NCI-H1417 treated with DMSO at 0.1 percent for 48 hours (cell line): ENCODE results near the gene GSG1.

Experiments used
- DNase-seq: peaks from one replicate; lab custom pipeline; 2025; lab: John Stamatoyannopoulos, UW

Gene GSG1

DNA sequence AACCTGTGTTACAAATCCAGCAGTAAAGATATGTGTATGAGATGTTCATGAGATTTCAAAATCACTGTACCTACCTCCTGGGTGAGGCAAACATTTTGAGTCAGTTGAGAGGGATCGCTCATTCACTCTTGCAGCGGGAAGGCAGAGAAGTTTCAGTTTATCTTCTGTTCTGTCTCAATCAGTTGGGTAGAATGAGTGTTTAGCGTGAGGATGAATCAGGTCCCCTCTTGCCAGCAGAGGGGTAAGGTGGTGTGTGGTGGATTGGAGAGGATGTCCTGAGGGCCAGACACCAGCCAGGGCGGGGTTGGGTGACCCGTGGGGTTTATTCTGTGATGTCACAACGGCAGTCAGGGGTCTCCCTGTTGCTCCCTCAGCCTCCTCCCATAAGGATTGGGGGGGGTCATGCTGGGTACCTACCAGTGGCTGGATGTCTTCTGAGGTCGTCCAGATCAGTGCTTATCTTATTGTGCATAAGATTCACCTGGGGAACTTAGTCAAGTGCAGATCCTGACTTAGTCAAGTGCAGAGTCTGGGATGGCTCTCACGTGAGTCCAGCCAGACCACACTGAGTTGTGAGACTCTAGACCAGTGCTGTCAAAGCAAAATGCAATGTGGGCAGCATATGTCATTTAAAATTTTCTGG is at the start of gene GSG1:
Gene GSG1, minus strand, starts transcription at position 277 of the 643 bp plus-strand sequence. Its CDS starts 155 bp downstream, at position 122.
- no peak for DNase-seq

- no peak for DNase-seq
Measured at GRCh38 chr12:13153180-13153579, 49.7 kb upstream of the GSG1 start.

DNA sequence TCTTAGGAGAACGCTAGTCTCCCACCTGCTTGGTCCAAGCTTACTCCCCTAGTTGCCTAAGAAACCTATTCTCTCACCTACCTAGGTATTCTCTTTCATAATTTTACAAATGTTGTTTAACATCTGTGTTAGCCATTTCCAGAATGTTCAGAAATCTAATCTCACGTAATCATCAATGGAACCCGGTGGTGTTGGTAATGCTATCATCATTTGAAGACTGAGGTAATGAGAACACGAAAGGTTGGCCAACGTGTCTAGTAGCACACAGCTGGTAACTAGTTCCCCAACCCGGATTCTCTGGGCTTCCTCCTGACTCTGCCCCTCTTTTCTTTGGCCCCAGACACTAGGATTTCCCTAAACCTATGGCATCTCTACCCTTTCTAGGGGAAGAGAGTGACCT is 49.3 kb upstream of the GSG1 start:
- no peak for DNase-seq

- no peak for DNase-seq
Measured at GRCh38 chr12:13152281-13152680, 48.8 kb upstream of the GSG1 start.

DNA sequence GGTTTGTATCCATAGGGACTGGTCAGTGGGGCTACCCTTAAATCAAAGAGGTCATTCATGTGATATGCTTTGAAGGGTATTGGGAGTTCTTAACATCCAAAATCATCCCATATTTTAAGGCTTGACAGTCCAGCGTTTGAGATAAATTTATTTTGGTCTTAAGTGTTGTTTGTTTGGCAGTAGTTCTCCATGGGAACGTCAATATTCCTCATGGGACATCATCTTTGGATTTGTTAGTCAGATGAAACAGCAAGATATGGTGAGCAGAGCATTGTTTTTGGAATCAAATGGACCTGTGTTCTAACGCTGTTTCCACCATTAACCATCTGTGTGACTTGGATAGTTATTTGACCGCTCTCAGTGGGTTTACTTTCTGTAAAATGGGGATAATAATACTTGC is 45.9 kb upstream of the GSG1 start:
- DNase-seq: no peak

DNA sequence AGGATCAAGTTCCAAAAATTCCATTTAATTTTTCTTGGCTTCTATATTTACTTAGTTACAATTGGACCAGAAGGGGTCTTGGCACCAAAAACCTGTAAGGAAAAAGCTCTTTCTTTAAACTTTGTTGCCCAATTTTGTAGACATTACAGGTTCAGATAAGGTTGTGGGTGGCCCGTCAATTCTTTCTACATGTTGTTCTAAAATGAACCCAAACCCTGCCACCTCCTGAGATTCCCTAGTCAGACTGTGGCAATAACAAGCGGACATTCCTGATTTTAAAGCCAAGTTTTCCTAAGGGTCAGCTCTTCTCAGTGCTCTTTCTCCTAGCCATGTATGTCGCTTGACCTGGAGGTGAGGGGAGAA is 45.0 kb upstream of the GSG1 start:
- no peak for DNase-seq

- DNase-seq: no peak
Measured at GRCh38 chr12:13147688-13148484, 44.4 kb upstream of the GSG1 start.

- no peak for DNase-seq
Measured at GRCh38 chr12:13146336-13146938, 43.0 kb upstream of the GSG1 start.

DNA sequence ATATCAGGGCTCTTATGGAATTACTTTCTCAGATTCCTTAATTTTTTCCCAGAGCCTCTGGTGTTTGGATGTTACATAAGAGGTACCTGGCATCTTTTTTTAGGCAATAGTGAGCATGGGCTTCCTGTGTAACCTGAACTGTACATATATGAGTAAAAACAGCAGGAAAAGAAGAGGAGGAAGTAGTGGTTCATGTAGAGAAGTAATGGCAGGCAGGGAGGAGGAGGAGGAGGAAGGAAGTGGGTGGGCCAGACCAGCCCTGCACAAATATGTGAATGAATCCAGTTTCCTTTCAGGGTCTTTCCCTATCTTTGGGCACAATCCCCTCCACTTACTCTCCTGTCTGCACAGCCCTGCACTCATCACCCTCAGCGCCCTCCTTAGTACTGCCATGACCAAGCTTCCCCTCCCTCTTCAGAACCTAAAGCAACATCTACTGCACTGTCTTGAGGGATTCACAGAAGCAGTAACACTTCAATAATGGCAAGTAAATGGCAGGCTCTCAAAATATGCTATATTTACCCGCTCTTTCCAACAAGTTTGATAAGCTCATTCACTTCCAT is 40.9 kb upstream of the GSG1 start:
- no peak for DNase-seq

DNA sequence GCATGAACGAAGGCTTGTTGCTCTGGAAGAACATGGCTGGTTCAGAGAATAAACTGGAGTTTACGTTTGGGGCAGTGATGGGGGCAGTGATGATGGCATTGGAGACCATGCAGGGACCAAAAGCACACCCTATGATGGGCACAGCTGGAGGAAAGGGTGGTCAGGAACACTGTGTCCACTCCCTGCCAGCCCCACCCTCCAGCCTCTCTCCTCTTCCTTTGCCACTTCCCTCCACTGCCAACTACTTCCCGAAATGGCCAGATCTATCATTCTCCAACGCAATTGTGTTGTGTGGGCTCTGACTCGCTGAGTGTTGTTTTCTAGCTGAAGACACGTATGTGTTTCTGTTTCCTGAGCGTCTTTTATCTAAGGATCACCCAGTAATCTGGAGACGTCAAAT is 39.3 kb upstream of the GSG1 start:
- no peak for DNase-seq

GRCh38 chr12:13141686-13142085 is 38.2 kb upstream of the GSG1 start:
- no peak for DNase-seq

GRCh38 chr12:13135371-13136178 is 32.1 kb upstream of the GSG1 start:
- no peak for DNase-seq

GRCh38 chr12:13133886-13134285 is 30.4 kb upstream of the GSG1 start:
- no peak for DNase-seq

GRCh38 chr12:13130981-13131380 is 27.5 kb upstream of the GSG1 start:
- no peak for DNase-seq

GRCh38 chr12:13128291-13128965 is 25.0 kb upstream of the GSG1 start:
- no peak for DNase-seq

DNA sequence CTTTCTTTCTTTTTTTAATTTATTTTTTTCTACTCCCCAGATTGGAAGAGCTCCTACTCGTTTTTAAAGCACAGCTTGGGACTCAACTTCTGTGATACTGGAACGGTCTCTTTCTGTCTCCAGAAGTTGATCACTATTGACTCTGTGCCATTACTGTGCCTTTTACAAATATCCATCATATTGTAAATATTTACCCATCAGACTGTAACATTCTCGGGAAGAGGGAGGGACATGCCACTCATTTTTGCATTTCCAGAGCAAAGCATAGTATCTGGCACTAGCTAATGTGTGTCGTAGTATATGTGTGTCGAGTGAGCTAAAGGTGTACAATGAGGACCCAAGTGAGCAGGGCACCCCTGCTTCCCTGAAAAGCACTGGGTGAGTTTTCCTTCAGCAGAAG is 24.0 kb upstream of the GSG1 start:
- DNase-seq: no peak

- no peak for DNase-seq
Measured at GRCh38 chr12:13126494-13126893, 23.0 kb upstream of the GSG1 start.

- DNase-seq: no peak
Measured at GRCh38 chr12:13125996-13126395, 22.5 kb upstream of the GSG1 start.

DNA sequence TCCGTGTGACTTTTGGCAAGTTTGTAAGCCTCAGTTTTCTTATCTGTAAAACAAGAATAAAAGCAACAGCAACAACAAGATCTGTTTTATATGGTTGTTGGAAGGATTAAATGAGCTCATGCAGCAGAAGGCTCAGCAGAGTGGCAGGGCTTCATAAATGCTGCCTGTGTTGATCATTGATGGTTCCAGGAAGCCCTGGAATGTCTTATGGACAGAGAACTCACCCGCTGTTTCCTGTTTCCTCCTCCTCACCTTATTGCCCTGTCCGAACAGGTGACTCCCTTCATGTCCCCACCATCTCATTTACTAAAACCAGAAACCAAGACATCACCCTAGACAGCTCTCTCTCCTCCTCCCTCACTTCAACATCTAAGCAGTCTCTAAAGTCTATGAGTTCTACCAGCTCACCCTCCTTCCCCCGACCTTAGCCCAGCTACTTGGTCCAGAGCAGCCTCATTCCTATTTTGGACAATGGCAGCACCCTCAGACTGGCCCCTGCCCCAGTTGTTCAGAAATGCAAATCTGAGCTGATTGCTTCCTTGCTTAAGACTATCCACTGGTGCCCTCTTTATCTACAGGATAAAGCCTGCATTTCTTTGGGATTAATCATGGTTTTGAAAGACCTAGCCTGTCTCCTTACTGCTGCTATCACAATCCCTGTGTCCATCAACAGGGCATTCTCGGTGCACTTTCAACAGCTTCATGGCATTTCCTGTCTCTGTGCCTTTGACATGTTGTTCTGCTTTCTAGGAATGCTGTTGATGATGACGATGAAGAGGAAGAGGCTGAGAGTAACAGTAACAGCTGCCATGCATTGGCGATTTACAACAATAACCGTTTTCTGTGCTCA is 21.4 kb upstream of the GSG1 start:
- DNase-seq: no peak

DNA sequence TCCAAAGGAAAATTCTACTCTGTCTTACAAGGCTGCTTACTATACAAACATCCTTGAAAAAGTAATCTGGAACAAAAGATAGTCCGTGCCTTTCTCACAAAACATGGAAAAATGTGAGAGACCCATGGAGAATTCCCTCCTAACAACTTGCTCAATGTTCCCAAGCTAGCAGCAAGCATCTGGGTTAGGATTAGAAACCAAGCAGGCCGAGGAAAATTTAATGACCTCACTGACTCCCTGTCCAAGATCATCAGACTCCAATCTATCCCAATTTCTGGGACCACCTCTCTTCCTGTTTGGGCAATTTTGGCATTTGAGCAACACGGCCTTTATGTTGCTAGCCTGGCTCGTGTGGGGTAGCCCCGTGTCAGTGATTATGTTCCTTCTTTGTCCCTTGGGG is 18.1 kb upstream of the GSG1 start:
- no peak for DNase-seq

DNA sequence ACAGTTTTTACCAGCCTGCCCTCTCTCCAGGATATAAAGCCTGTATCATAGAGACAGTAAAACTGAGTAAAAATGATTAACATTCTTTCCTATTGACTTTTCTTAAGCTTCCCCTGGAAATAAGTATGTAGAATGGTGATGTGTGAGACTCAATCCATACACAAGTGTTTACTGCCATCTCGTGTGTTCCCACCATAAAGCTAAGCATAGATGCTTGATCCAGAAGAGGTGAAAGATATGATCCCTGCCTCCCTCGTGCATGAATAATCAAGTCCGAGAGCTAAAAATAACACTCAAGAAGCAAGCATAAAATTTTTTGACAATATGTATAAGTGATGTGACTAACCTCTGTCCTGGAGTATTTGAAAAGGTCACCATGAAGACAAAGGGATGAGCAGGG is 16.9 kb upstream of the GSG1 start:
- DNase-seq: no peak
